ACC112 (cell line): ENCODE measurements around the gene MRGPRX2.

Experiments used
- H2AFZ ChIP-seq: fragments of 200-600 bp; sonication (generic); one replicate; pipeline ENCODE4 v1.6.0; 2017; ENCODE audit warnings: antibody characterized with exemption, low read length; ENCODE audit not compliant: unreplicated experiment
- H3K27ac ChIP-seq: fragments of 200-600 bp; sonication (generic); 2 replicates; pipeline ENCODE4 v1.5.1; 2014; ENCODE audit warnings: low read depth, mild to moderate bottlenecking, antibody characterized with exemption, low read length, moderate library complexity
- H3K27me3 ChIP-seq: fragments of 200-600 bp; sonication (generic); 2 replicates; pipeline ENCODE4 v1.6.1; 2014; ENCODE audit warnings: mild to moderate bottlenecking, antibody characterized with exemption, low read length, moderate library complexity, mixed read lengths; ENCODE audit not compliant: insufficient read depth
- H3K36me3 ChIP-seq: fragments of 200-600 bp; sonication (generic); 2 replicates; pipeline ENCODE4 v1.6.1; 2016; ENCODE audit warnings: mild to moderate bottlenecking, antibody characterized with exemption, low read length, moderate library complexity, mixed read lengths; ENCODE audit not compliant: insufficient read depth
- H3K4me1 ChIP-seq: fragments of 200-600 bp; sonication (generic); one replicate; pipeline ENCODE4 v1.6.1; 2016; ENCODE audit warnings: low read length, mixed read lengths; ENCODE audit not compliant: insufficient read depth, unreplicated experiment, control insufficient read depth
- H3K4me3 ChIP-seq: fragments of 200-600 bp; sonication (generic); 2 replicates; pipeline ENCODE4 v1.5.1; 2014; ENCODE audit warnings: mild to moderate bottlenecking, low read depth, low read length
- H3K79me2 ChIP-seq: fragments of 200-600 bp; sonication (generic); one replicate; pipeline ENCODE4 v1.6.0; 2016; ENCODE audit warnings: low read length; ENCODE audit not compliant: control insufficient read depth, unreplicated experiment, insufficient read depth

The MRGPRX2 gene

DNA sequence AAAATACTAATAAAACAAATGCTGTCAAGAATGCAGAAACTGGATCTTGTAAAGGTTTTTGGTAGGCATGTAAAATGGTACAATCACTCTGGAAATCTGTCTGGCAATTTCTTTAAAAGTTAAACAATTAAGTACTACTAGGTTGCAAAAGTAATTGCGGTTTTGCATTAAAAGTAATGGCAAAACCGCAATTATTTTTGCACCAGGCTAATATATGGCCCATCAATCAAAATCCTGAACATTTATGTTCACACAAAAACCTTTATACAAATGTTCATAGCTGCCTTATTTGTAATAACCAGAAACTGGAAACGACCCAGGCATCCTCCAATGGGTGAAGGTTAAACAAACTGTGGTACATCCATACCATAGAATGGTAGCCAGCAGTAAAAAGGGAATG lies 31.8 kb upstream of the MRGPRX2 start:
- Histone ChIP-seq H3K27me3 (peaks cover 23% of the 10 kb centered on the region), H3K27ac (no peak overlapping the region), H2AFZ (no peak overlapping the region), H3K4me1 (peaks cover 14% of the 10 kb centered on the region), H3K36me3 (no peaks in the 10 kb centered on the region), H3K79me2 (no peaks in the 10 kb centered on the region), H3K4me3 (no peak overlapping the region)

GRCh38 chr11:19091366-19091765 lies 30.8 kb upstream of the MRGPRX2 start:
- Histone ChIP-seq H3K36me3 (no peaks in the 10 kb centered on the region), H3K27me3 (peaks cover 14% of the 10 kb centered on the region), H3K79me2 (no peaks in the 10 kb centered on the region), H3K4me1 (peaks cover 18% of the 10 kb centered on the region), H3K4me3 (no peak overlapping the region), H3K27ac (no peak overlapping the region), H2AFZ (no peak overlapping the region)

DNA sequence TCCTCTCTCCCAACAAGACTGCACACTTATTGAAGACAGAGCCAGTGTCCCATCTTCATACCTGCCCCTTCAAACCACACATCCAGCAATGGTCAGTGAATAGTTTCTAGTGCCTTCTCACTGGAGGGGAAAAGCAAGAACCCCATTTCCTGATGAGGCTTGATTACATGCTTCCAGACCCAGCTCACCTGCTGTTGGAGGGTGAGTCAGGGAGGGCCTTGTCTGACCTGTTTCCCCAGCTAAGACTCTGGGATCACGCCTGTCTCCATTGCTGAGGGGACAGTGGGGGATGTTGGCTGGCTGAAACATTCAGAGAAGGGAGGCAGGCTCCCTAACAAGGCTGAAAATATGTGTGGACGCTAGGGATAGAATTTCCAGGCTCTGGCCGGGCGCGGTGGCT lies 28.9 kb upstream of the MRGPRX2 start:
- peaks cover 6% of the 10 kb centered on the region; the same call in 1 of the 2 replicates for H3K27me3 ChIP-seq
- no peaks in the 10 kb centered on the region for H3K36me3 ChIP-seq
- no peaks in the 10 kb centered on the region for H3K79me2 ChIP-seq
- no peak overlapping the region for H2AFZ ChIP-seq
- H3K4me1 ChIP-seq, result peaks cover 18% of the 10 kb centered on the region
- H3K4me3 ChIP-seq, result no peak overlapping the region
- no peak overlapping the region for H3K27ac ChIP-seq

- peaks cover 7% of the 10 kb centered on the region; the same call in 1 of the 2 replicates for H3K27me3 ChIP-seq
- no peak overlapping the region for H3K27ac ChIP-seq
- H2AFZ ChIP-seq, result no peak overlapping the region
- H3K4me1 ChIP-seq, result peaks cover 13% of the 10 kb centered on the region
- no peaks in the 10 kb centered on the region for H3K79me2 ChIP-seq
- no peak overlapping the region for H3K4me3 ChIP-seq
- H3K36me3 ChIP-seq, result no peaks in the 10 kb centered on the region
Observed at GRCh38 chr11:19088791-19089190, 28.3 kb upstream of the MRGPRX2 start.

- Histone ChIP-seq H3K79me2 (no peaks in the 10 kb centered on the region), H3K4me1 (peaks cover 12% of the 10 kb centered on the region), H2AFZ (peak overlapping the region; percentile 79), H3K4me3 (no peak overlapping the region), H3K36me3 (no peaks in the 10 kb centered on the region), H3K27ac (peak overlapping the region; percentile 74), H3K27me3 (peaks cover 9% of the 10 kb centered on the region; the same call in 1 of the 2 replicates)
Observed at GRCh38 chr11:19087658-19088057, 27.1 kb upstream of the MRGPRX2 start.

- Histone ChIP-seq H3K27ac (no peak overlapping the region), H3K4me3 (no peak overlapping the region), H3K4me1 (peaks cover 20% of the 10 kb centered on the region), H3K27me3 (0 out of 2 replicates have a peak, but pooled peaks cover 4% of the 10 kb centered on the region), H2AFZ (no peak overlapping the region), H3K36me3 (no peaks in the 10 kb centered on the region), H3K79me2 (no peaks in the 10 kb centered on the region)
Observed at GRCh38 chr11:19084661-19085315, 24.3 kb upstream of the MRGPRX2 start.

DNA sequence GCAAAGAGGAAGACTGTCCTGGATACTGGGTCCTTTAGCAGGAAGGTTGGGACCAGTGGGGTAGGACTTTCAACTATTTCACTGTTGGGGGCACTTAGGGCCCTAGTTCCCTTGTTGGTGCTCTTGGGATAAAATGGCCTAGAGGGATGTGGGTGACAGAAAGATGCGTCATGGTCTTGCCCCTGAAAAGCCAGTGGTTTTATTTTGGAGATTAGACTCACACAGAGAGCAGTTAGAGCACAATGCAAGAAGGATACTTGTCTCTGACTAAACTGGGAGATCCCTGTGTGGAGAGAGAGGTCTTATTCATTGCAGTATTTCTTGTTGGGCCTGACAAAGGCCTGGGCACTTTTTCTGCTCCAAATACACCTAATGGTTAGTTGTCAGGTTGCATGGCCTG lies 22.6 kb upstream of the MRGPRX2 start:
- H2AFZ ChIP-seq, result no peak overlapping the region
- H3K4me1 ChIP-seq, result peaks cover 28% of the 10 kb centered on the region
- no peaks in the 10 kb centered on the region for H3K36me3 ChIP-seq
- no peak overlapping the region for H3K4me3 ChIP-seq
- H3K79me2 ChIP-seq, result no peaks in the 10 kb centered on the region
- no peak overlapping the region for H3K27ac ChIP-seq
- H3K27me3 ChIP-seq, result 0 out of 2 replicates have a peak, but pooled peaks cover 4% of the 10 kb centered on the region

DNA sequence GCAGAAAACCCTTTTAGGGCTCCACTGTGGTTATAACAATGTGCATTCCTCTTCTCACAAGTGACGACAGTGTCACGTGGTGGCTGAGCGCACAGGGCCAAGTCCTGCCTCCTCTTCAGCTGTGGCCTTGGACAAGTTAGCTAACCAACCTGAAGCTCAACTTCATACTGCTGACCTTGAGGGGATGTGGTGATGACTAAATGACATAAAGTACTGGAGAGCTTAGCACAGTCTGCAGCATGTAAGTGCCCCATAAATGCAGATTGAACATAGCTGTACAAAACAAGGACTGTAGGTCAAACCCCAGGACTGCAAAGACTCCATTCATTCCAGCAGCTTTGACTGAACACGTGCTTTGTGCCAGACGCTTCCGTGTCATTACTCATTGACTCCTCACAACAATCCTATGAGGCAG lies 20.1 kb upstream of the MRGPRX2 start:
- no peak overlapping the region for H3K4me3 ChIP-seq
- H3K4me1 ChIP-seq, result peaks cover 17% of the 10 kb centered on the region
- H3K79me2 ChIP-seq, result no peaks in the 10 kb centered on the region
- no peak overlapping the region for H2AFZ ChIP-seq
- no peaks in the 10 kb centered on the region for H3K36me3 ChIP-seq
- H3K27me3 ChIP-seq, result 0 out of 2 replicates have a peak, but pooled peaks cover 4% of the 10 kb centered on the region
- no peak overlapping the region for H3K27ac ChIP-seq

GRCh38 chr11:19079643-19080440 lies 19.3 kb upstream of the MRGPRX2 start:
- peak overlapping the region; percentile 53 for H3K27ac ChIP-seq
- H3K4me3 ChIP-seq, result no peak overlapping the region
- H3K27me3 ChIP-seq, result 0 out of 2 replicates have a peak, but pooled peaks cover 4% of the 10 kb centered on the region
- H3K79me2 ChIP-seq, result no peaks in the 10 kb centered on the region
- H3K36me3 ChIP-seq, result no peaks in the 10 kb centered on the region
- H2AFZ ChIP-seq, result no peak overlapping the region
- peaks cover 17% of the 10 kb centered on the region for H3K4me1 ChIP-seq

GRCh38 chr11:19077965-19078364 lies 17.4 kb upstream of the MRGPRX2 start:
- Histone ChIP-seq H2AFZ (no peak overlapping the region), H3K27ac (no peak overlapping the region)

More at GRCh38 chr11:19077965-19078364, 17.4 kb upstream of the MRGPRX2 start:
- Histone ChIP-seq H3K27me3 (no peaks in the 10 kb centered on the region), H3K79me2 (no peaks in the 10 kb centered on the region), H3K4me1 (peaks cover 17% of the 10 kb centered on the region), H3K36me3 (no peaks in the 10 kb centered on the region), H3K4me3 (no peak overlapping the region)
